Measurements from ENCODE around the gene KIF6. TPM values are rescaled to one million over a fixed set of nuclear protein-coding genes. Genes with fewer than 3 reads are reported as not detected.

Gene KIF6
- total RNA-seq, 1 experiment from 2014 or later = not detected

GRCh38 chr6:39294899-39295298 is 430.3 kb downstream of the KIF6 start:
- Histone ChIP-seq H3K36me3 (ENCODE audit: control insufficient read depth in 1 of 2, insufficient read depth in 2 of 2, low read length in 2 of 2) (no peaks in the 10 kb centered on the region), H3K4me2 (ENCODE audit: low read length) (no peak overlapping the region), H3K27me3 (ENCODE audit: insufficient read depth, low read length) (0 out of 2 replicates have a peak, but pooled peaks cover 4% of the 10 kb centered on the region), H2AFZ (ENCODE audit: low read depth, low read length, poor library complexity, severe bottlenecking) (no peak overlapping the region), H3K4me1 (ENCODE audit: control insufficient read depth in 1 of 2, insufficient read depth in 2 of 2, low read length in 2 of 2) (peaks cover 0 to 8% of the 10 kb centered on the region in 2 experiments; a peak in 1 of 4 replicates), H3K4me3 (replicated peaks in 1 of 2; ENCODE audit: low read depth in 1 of 2, low read length in 2 of 2) (no peak overlapping the region), H3K9ac (ENCODE audit: low read length) (no peak overlapping the region), H3K27ac (ENCODE audit: low read depth, low read length) (no peak overlapping the region), H4K20me1 (ENCODE audit: insufficient read depth) (no peaks in the 10 kb centered on the region), H3K9me3 (ENCODE audit: control insufficient read depth in 1 of 2, insufficient read depth in 1 of 2, low read depth in 1 of 2, low read length in 2 of 2) (no peaks in the 10 kb centered on the region), H3K9me2 (ENCODE audit: insufficient read depth) (no peaks in the 10 kb centered on the region), H3K79me2 (ENCODE audit: insufficient read depth, low read length) (no peaks in the 10 kb centered on the region)
- TF ChIP-seq SP1 (IDR thresholded peaks at IDR 0.05; ENCODE audit: low read depth) (no peak), YY1 (IDR thresholded peaks at IDR 0.05; ENCODE audit: extremely low read depth, insufficient replicate concordance, low read depth, low read length) (no peak), ZFX (IDR thresholded peaks at IDR 0.05) (no peak), EZH2 (IDR thresholded peaks at IDR 0.05) (no peak)
- CTCF ChIA-PET = no interaction called here
- POLR2A ChIA-PET = no interaction called here
- RAD21 ChIA-PET (ENCODE audit: low non-redundant PET in 1 of 2, low total read pairs in 2 of 2, uncharacterized antibody in 2 of 2, unreplicated experiment in 2 of 2) = no interaction called here
- DNase-seq (ENCODE audit: low read depth, low spot score) (no peak), ATAC-seq (no peak)
- BruUV-seq (replicated peaks) = no TSS peak
- intact Hi-C loops (cut with micrococcal nuclease) = no loop called here

- H4K20me1 ChIP-seq (ENCODE audit: insufficient read depth) = no peaks in the 10 kb centered on the region
- RAD21 ChIA-PET (ENCODE audit: low non-redundant PET in 1 of 2, low total read pairs in 2 of 2, uncharacterized antibody in 2 of 2, unreplicated experiment in 2 of 2) = no interaction called here
- POLR2A ChIA-PET = no interaction called here
- no peaks in the 10 kb centered on the region for H3K36me3 ChIP-seq (ENCODE audit: control insufficient read depth in 1 of 2, insufficient read depth in 2 of 2, low read length in 2 of 2)
- ATAC-seq (no peak), DNase-seq (ENCODE audit: low read depth, low spot score) (no peak)
- H3K9me3 ChIP-seq (ENCODE audit: control insufficient read depth in 1 of 2, insufficient read depth in 1 of 2, low read depth in 1 of 2, low read length in 2 of 2) = no peaks in the 10 kb centered on the region
- no peak overlapping the region for H3K4me2 ChIP-seq (ENCODE audit: low read length)
- H3K9me2 ChIP-seq (ENCODE audit: insufficient read depth) = no peaks in the 10 kb centered on the region
- CTCF ChIA-PET = no interaction called here
- intact Hi-C loops (cut with micrococcal nuclease) = no loop called here
- H2AFZ ChIP-seq (ENCODE audit: low read depth, low read length, poor library complexity, severe bottlenecking) = no peak overlapping the region
- H3K4me1 ChIP-seq (ENCODE audit: control insufficient read depth in 1 of 2, insufficient read depth in 2 of 2, low read length in 2 of 2) = peaks cover 0 to 8% of the 10 kb centered on the region in 2 experiments; a peak in 1 of 4 replicates
- H3K27me3 ChIP-seq (ENCODE audit: insufficient read depth, low read length) = 0 out of 2 replicates have a peak, but pooled peaks cover 4% of the 10 kb centered on the region
- no peak overlapping the region for H3K4me3 ChIP-seq (replicated peaks in 1 of 2; ENCODE audit: low read depth in 1 of 2, low read length in 2 of 2)
- H3K9ac ChIP-seq (ENCODE audit: low read length) = no peak overlapping the region
- no peak for TF ChIP-seq SP1 (IDR thresholded peaks at IDR 0.05; ENCODE audit: low read depth)
- TF ChIP-seq RAD21 (IDR thresholded peaks at IDR 0.05; ENCODE audit: low read depth) = no peak
- TF ChIP-seq ZBTB33 (IDR thresholded peaks at IDR 0.05; ENCODE audit: extremely low read depth, insufficient replicate concordance, low read length) = no peak
- TF ChIP-seq CEBPB (IDR thresholded peaks at IDR 0.05; ENCODE audit: low read depth) = no peak
- no peak for TF ChIP-seq FOSL1 (IDR thresholded peaks at IDR 0.05; ENCODE audit: low read depth)
- no peak for TF ChIP-seq ZFX (IDR thresholded peaks at IDR 0.05)
- no peak for TF ChIP-seq EZH2 (IDR thresholded peaks at IDR 0.05)
- TF ChIP-seq MAX (IDR thresholded peaks at IDR 0.05) = no peak
- TF ChIP-seq EZH2phosphoT487 (IDR thresholded peaks at IDR 0.05; ENCODE audit: borderline replicate concordance) = no peak
- no peak for TF ChIP-seq ELF1 (IDR thresholded peaks at IDR 0.05; ENCODE audit: borderline replicate concordance, low read depth)
- TF ChIP-seq ZNF274 (IDR thresholded peaks at IDR 0.05; ENCODE audit: low read depth, low read length) = no peak
- TF ChIP-seq POLR2AphosphoS5 (IDR thresholded peaks at IDR 0.05; ENCODE audit: low read depth, low read length) = no peak
- no peak for TF ChIP-seq ATF3 (IDR thresholded peaks at IDR 0.05)
- no peak for TF ChIP-seq EGR1 (IDR thresholded peaks at IDR 0.05; ENCODE audit: low read depth)
- H3K27ac ChIP-seq (ENCODE audit: low read depth, low read length) = no peak overlapping the region
- no peaks in the 10 kb centered on the region for H3K79me2 ChIP-seq (ENCODE audit: insufficient read depth, low read length)
- no TSS peak for BruUV-seq (replicated peaks)
These were observed 431.1 kb downstream of the KIF6 start for GRCh38 chr6:39294133-39294532.
